Stomach (tissue), 9 donors: ENCODE results near the gene FCGBP. TPM values are rescaled to one million over a fixed set of nuclear protein-coding genes. Genes with fewer than 3 reads are reported as not detected.

Experiments used
- DNase-seq, 2 donors: peaks; one replicate each; pipeline versions ENCODE4 v3.0.0 to v3.0.0-alpha.2; 2013 to 2019
- H3K27ac ChIP-seq, 5 donors: fragments of 200-600 bp in 4 of 5; sonication (generic) in 4 of 5; one replicate each; pipeline ENCODE4 v1.5.1; 2013 to 2019; ENCODE audit warnings: mild to moderate bottlenecking in 1 of 5, moderate library complexity in 1 of 5
- H3K27me3 ChIP-seq, 3 donors: fragments of 200-600 bp; sonication (generic); one replicate each; pipeline ENCODE4 v1.5.1; 2017 to 2019; ENCODE audit warnings: mixed run types in 1 of 3
- H3K36me3 ChIP-seq, 4 donors: fragments of 200-600 bp; sonication (generic); 1 replicate in 3 of 4; 2 replicates in 1 of 4; pipeline ENCODE4 v1.5.1; 2016 to 2019
- H3K4me1 ChIP-seq, 4 donors: fragments of 200-600 bp; sonication (generic); one replicate each; pipeline ENCODE4 v1.5.1; 2016 to 2019
- H3K4me3 ChIP-seq, 4 donors: fragments of 200-600 bp; sonication (generic) in 3 of 4; one replicate each; pipeline ENCODE4 v1.5.1; 2016 to 2019; ENCODE audit warnings: mild to moderate bottlenecking in 1 of 4
- H3K9me3 ChIP-seq, 4 donors: fragments of 200-600 bp; sonication (generic); one replicate each; pipeline ENCODE4 v1.5.1; 2016 to 2019
- EP300 ChIP-seq: sonication (generic); formaldehyde crosslinking; IDR thresholded peaks from one replicate; pipeline ENCODE4 v1.6.1; 2017; ENCODE audit warnings: antibody characterized with exemption
- POLR2A ChIP-seq, 4 donors: fragments of 450-650 bp; IDR thresholded peaks; one replicate each; pipeline ENCODE4 v1.6.1; 2016; ENCODE audit warnings: antibody characterized with exemption in 4 of 4, control low read depth in 2 of 4, mild to moderate bottlenecking in 1 of 4, moderate library complexity in 1 of 4
- POLR2AphosphoS5 ChIP-seq, 3 donors: sonication (generic); formaldehyde crosslinking; IDR thresholded peaks; one replicate each; pipeline ENCODE4 v1.6.1; 2016; ENCODE audit warnings: antibody characterized with exemption in 3 of 3
- WGBS, 5 donors: extraction: QIAGEN DNeasy Blood & Tissue Kit in 3 of 5; methylation state at CpG; one replicate each; pipeline versions ENCODE4 v1.1.5 to v1.1.7; 2013 to 2018; 5-methylcytosine and 5-hydroxymethylcytosine counted together
- intact Hi-C: fragments of 100-400 bp; cut with DNase I; formaldehyde crosslinking; loops from one replicate; pipeline ENCODE4 v1.15.1; 2023; ENCODE audit warnings: low total_unique reads
- polyA plus RNA-seq, 3 donors: library from polyadenylated mRNA; stranded (reverse); fragments of 200-250 nt; gene quantifications; one replicate each; pipeline ENCODE4 v1.2.3, GENCODE V29; 2013
- total RNA-seq, 5 donors: library from RNA; depleted of rRNA; stranded (reverse); fragments of >200 nt; gene quantifications; one replicate each; pipeline versions ENCODE4 v1.1.0 to v1.2.3, GENCODE V29; 2014 to 2016
- TF ChIP-seq, protein P1 (sequence below), 7 experiments: fragments of 450-650 bp in 4 of 7; fragments of 200-600 bp in 3 of 7; sonication (generic) in 3 of 7; IDR thresholded peaks; one replicate each; pipeline ENCODE4 v1.5.1; 2016 to 2019; ENCODE audit warnings: antibody characterized with exemption in 7 of 7, control low read depth in 2 of 7, mild to moderate bottlenecking in 1 of 7
- donor health status: healthy with polysubstance abuse.
- donor health status: Bipolar disorder and iron deficiency.
- donor health status: healthy.

FCGBP gene
- total and polyA plus RNA-seq, 8 donors: 6.5 to 7,510 (median 204) TPM

DNA sequence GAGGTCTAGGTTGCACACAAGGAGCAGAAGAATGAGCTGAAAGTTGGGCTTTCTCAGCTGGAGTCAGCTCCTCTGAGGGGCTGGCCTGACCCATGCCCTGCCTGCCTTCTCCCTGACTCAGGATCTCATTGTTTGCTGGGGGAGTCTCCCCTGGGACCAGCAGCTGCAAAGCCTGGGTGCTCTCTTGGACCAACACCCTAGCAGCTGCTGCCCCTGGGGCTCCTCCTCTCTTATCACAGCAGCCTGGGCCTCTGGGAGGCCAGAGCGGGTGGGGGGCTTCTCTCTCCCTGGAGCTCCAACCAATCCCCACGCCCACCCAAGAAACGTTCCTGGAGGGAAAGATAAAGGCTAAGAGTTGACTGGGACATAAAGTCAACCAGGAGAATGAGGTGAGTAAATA, 1.6 kb upstream of the FCGBP start:
- H3K27me3 ChIP-seq: peaks cover 0 to 31% (median 0%) of the 10 kb centered on the region in 3 donors
- no peaks in the 10 kb centered on the region for H3K36me3 ChIP-seq
- peaks cover 3 to 38% (median 22%) of the 10 kb centered on the region in 4 donors for H3K4me1 ChIP-seq
- TF ChIP-seq, protein P1, sequence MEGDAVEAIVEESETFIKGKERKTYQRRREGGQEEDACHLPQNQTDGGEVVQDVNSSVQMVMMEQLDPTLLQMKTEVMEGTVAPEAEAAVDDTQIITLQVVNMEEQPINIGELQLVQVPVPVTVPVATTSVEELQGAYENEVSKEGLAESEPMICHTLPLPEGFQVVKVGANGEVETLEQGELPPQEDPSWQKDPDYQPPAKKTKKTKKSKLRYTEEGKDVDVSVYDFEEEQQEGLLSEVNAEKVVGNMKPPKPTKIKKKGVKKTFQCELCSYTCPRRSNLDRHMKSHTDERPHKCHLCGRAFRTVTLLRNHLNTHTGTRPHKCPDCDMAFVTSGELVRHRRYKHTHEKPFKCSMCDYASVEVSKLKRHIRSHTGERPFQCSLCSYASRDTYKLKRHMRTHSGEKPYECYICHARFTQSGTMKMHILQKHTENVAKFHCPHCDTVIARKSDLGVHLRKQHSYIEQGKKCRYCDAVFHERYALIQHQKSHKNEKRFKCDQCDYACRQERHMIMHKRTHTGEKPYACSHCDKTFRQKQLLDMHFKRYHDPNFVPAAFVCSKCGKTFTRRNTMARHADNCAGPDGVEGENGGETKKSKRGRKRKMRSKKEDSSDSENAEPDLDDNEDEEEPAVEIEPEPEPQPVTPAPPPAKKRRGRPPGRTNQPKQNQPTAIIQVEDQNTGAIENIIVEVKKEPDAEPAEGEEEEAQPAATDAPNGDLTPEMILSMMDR (IDR thresholded peaks at IDR 0.05): no peak
- TF ChIP-seq EP300 (no peak), POLR2A (IDR thresholded peaks at IDR 0.05) (no peak), POLR2AphosphoS5 (IDR thresholded peaks at IDR 0.05) (no peak)
- peak overlapping the region; percentile 47 to 79 (median 69) for H3K27ac ChIP-seq
- intact Hi-C loops: no loop called here
- peaks cover 0 to 5% (median 2%) of the 10 kb centered on the region in 4 donors for H3K9me3 ChIP-seq
- H3K4me3 ChIP-seq: no peak overlapping the region
- 20 to 45% (median 37%) methylated on average over 3 of the region's 3 CpGs for WGBS, 5 donors
- peak; percentile 34 to 73 for DNase-seq

DNA sequence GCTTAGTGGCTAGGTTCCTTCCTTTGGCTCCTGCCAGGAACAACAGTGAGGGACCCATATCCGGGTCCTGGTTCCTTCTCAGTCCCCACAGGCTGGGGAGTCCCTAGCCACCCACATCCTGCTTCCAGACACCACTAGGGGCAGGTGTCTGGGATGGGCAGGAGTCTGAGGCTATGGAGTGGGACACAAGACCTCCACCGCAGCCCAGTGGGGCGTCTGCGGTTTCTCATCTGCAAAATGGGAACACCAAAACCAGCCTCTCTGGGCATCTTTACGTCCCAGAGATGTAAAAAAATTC, 879 bp upstream of the FCGBP start:
- peaks cover 3 to 36% (median 19%) of the 10 kb centered on the region in 4 donors for H3K4me1 ChIP-seq
- peaks cover 0 to 5% (median 2%) of the 10 kb centered on the region in 4 donors for H3K9me3 ChIP-seq
- H3K4me3 ChIP-seq: no peak overlapping the region
- DNase-seq: no peak
- intact Hi-C loops: no loop called here
- no peak for TF ChIP-seq POLR2A (IDR thresholded peaks at IDR 0.05)
- TF ChIP-seq, protein P1 (IDR thresholded peaks at IDR 0.05): no peak
- 76 to 100% (median 80%) methylated on average over 4 to 5 of the region's 5 CpGs for WGBS, 5 donors
- no peaks in the 10 kb centered on the region for H3K36me3 ChIP-seq
- H3K27ac ChIP-seq: peak overlapping the region in 4 of 5 donors; percentile 47 to 79 (median 70)
- peaks cover 0 to 31% (median 0%) of the 10 kb centered on the region in 3 donors for H3K27me3 ChIP-seq

DNA sequence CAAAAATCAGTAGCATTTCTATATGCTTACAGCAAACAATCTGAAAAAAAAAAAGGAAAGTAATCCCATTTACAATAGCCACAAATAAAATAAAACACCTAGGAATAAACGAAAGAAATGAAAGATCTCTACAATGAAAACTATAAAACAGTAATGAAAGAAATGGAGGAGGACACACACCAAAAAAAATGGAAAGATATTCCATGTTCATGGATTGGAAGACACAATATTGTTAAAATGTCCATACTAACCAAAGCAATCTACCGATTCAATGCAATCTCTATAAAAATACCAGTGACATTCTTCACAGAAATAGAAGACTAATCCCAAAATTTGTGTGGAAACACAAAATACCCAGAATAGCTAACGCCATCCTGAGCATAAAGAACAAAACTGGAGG, 4.7 kb downstream of the FCGBP start:
- TF ChIP-seq EP300: no peak
- TF ChIP-seq, protein P1 (IDR thresholded peaks at IDR 0.05): no peak
- no peak for TF ChIP-seq POLR2AphosphoS5 (IDR thresholded peaks at IDR 0.05)
- TF ChIP-seq POLR2A (IDR thresholded peaks at IDR 0.05): no peak
- Histone ChIP-seq H3K27me3 (peaks cover 0 to 12% (median 0%) of the 10 kb centered on the region in 3 donors), H3K4me3 (no peak overlapping the region), H3K4me1 (peaks cover 0 to 3% (median 1%) of the 10 kb centered on the region in 4 donors), H3K27ac (no peak overlapping the region), H3K36me3 (peaks cover 0 to 7% (median 0%) of the 10 kb centered on the region in 4 donors), H3K9me3 (no peaks in the 10 kb centered on the region)
- 91 to 97% (median 94%) methylated on average over 3 of the region's 3 CpGs for WGBS, 5 donors
- intact Hi-C loops: no loop called here
- DNase-seq: no peak

DNA sequence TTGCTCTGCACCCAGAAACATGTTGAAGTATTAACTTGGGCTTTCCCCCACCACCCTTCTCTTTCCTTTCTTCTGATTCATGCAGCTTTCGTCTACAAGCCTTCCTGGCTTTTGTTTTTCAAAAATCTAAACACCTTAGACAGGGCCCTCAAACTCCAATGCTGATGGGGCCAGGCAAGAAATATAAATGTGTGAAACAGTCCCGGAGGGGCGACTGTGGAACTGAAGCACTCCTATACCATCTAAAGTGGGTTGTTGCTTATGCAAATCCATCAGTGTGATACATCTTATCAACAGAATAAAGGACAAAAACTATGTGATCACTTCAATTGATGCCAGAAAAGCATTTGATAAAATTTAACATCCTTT, 6.1 kb downstream of the FCGBP start:
- WGBS, 5 donors: 84 to 92% (median 89%) methylated on average over 3 of the region's 3 CpGs
- intact Hi-C loops: no loop called here
- TF ChIP-seq EP300 (no peak), POLR2A (IDR thresholded peaks at IDR 0.05) (no peak), POLR2AphosphoS5 (IDR thresholded peaks at IDR 0.05) (no peak)
- TF ChIP-seq, protein P1 (IDR thresholded peaks at IDR 0.05): no peak
- Histone ChIP-seq H3K4me3 (no peak overlapping the region), H3K27ac (no peak overlapping the region), H3K9me3 (no peaks in the 10 kb centered on the region), H3K4me1 (no peaks in the 10 kb centered on the region), H3K27me3 (peaks cover 0 to 7% (median 0%) of the 10 kb centered on the region in 3 donors), H3K36me3 (peaks cover 0 to 9% (median 4%) of the 10 kb centered on the region in 4 donors)
- no peak for DNase-seq
